ENCODE results near the gene POMT2. TPM values are rescaled to one million over a fixed set of nuclear protein-coding genes. Genes with fewer than 3 reads are reported as not detected.

Gene POMT2
- total RNA-seq, 2 donors from 2014 or later: 13.0 to 37.7 TPM

DNA sequence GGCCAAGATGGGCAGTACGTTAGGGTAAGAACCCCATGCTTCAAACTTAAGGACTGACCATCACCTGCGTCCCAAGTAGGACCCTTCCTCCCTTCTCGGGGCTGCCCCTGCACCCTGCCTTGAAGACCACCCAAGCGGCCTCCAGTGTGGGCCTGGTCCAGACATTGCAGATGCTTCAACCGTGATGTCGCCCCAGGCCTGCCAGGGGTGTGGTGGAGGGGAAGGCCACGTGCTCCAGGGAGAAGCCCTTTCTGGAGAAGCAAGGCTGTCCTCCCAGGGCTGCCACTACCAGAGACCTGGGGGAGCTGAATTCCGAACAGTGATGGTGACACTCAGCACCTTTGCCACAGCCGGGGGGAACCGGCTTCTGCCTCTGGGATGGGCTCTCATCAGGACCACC lies 63.0 kb downstream of the POMT2 start:
- TF ChIP-seq, protein P1, sequence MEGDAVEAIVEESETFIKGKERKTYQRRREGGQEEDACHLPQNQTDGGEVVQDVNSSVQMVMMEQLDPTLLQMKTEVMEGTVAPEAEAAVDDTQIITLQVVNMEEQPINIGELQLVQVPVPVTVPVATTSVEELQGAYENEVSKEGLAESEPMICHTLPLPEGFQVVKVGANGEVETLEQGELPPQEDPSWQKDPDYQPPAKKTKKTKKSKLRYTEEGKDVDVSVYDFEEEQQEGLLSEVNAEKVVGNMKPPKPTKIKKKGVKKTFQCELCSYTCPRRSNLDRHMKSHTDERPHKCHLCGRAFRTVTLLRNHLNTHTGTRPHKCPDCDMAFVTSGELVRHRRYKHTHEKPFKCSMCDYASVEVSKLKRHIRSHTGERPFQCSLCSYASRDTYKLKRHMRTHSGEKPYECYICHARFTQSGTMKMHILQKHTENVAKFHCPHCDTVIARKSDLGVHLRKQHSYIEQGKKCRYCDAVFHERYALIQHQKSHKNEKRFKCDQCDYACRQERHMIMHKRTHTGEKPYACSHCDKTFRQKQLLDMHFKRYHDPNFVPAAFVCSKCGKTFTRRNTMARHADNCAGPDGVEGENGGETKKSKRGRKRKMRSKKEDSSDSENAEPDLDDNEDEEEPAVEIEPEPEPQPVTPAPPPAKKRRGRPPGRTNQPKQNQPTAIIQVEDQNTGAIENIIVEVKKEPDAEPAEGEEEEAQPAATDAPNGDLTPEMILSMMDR (IDR thresholded peaks at IDR 0.05): no peak
- H3K36me3 ChIP-seq: no peaks in the 10 kb centered on the region
- H3K27me3 ChIP-seq: no peaks in the 10 kb centered on the region
- no peaks in the 10 kb centered on the region for H3K9me3 ChIP-seq
- no peak for DNase-seq
- no peak overlapping the region for H3K4me3 ChIP-seq
- no peak overlapping the region for H3K9ac ChIP-seq (ENCODE audit: low read depth in 2 of 2, low read length in 2 of 2)
- H3K27ac ChIP-seq: no peak overlapping the region
- intact Hi-C loops (cut with DNase I): no loop called here
- H3K4me1 ChIP-seq: no peaks in the 10 kb centered on the region

DNA sequence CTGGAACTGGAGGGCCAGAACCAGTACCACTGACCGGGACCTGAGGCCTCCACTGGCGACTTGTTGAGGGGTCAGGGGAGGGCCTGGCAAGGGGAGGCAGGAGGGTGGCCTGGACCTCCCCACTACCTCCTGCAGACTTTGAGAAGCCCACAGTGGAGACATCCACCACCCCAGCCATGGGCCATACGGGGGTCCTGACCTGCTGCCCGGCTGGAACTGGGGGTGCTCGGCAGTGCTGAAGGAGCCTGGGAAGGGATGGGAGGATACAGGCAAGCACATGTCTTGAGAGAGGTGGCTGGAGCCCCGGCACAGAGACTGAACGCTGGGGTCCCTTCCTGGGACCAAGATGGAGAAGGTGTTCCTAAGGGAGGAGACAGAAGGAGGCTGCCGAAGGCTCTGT lies 64.0 kb downstream of the POMT2 start:
- H3K4me3 ChIP-seq: no peak overlapping the region
- no peaks in the 10 kb centered on the region for H3K36me3 ChIP-seq
- no peak overlapping the region for H3K27ac ChIP-seq
- no peaks in the 10 kb centered on the region for H3K9me3 ChIP-seq
- intact Hi-C loops (cut with DNase I): no loop called here
- TF ChIP-seq, protein P1 (IDR thresholded peaks at IDR 0.05): no peak
- no peaks in the 10 kb centered on the region for H3K27me3 ChIP-seq
- H3K4me1 ChIP-seq: no peaks in the 10 kb centered on the region
- no peak for DNase-seq
- H3K9ac ChIP-seq (ENCODE audit: low read depth in 2 of 2, low read length in 2 of 2): no peak overlapping the region

DNA sequence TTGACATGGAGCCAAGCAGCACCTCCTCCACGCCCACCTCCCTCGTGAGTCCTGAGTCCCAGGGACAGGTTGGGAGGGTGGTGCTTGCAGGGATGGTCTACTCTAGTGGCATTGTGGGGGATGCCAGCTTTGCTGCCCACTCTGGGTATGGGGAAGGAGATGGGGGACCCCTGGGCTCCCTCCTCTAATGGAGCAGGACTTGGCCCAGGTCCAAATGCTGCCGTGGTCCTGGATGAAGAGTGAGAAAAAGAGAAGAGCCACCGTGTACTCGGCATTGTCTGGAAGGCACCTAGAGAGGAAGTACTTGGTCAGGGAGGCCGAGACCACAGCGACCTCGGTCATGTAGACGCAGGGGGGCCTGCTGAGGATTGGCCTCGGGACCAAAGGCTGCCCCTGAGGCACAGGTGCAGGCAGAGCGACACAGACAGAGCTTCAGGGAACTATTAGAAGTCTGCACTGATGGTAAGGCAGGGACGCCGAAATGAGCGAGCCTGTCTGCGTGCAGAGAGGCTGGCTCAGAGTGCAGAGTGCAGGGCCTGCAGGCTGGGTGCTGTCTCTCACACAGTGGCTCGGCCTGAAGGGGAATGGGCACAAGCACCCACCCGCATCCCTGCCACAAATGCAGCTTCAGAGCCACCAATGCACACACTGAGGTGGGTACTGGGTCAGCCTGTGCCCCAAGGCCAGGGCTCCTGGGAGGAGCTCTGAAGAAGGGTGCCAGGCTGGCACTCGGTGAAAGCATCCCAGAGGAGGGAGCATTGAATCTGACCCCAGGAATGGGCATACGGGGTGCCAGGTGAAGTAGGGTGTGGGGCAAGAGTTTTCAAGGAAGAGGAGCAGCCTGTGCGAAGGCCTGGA lies 67.1 kb downstream of the POMT2 start:
- no peak for DNase-seq
- no peak overlapping the region for H3K27ac ChIP-seq
- TF ChIP-seq, protein P1 (IDR thresholded peaks at IDR 0.05): no peak
- H3K9me3 ChIP-seq: no peaks in the 10 kb centered on the region
- H3K27me3 ChIP-seq: no peaks in the 10 kb centered on the region
- no peak overlapping the region for H3K4me3 ChIP-seq
- intact Hi-C loops (cut with DNase I): no loop called here
- no peaks in the 10 kb centered on the region for H3K4me1 ChIP-seq
- H3K36me3 ChIP-seq: no peaks in the 10 kb centered on the region
- H3K9ac ChIP-seq (ENCODE audit: low read depth in 2 of 2, low read length in 2 of 2): no peak overlapping the region

DNA sequence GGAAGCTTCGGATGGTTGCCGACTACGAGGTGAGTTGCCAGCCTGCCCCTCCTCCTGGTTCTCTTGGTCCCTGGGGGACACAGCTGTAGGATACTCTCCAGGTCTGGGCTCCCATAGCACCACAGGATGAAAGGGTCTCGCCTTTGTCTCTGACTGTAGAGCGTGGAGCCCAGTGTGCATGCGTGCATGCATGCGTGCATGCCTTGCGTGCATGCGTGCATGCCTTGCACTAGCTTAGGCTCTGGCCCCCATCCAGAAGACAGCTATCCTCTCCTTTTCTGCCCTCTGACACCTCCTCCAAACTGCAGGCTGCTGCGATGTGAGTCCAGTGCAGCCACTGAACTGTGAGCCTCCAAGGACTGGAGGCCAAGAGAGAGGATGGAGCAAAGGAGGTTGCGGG lies 68.8 kb downstream of the POMT2 start:
- Histone ChIP-seq H3K4me3 (no peak overlapping the region), H3K9me3 (no peaks in the 10 kb centered on the region), H3K36me3 (no peaks in the 10 kb centered on the region), H3K4me1 (no peaks in the 10 kb centered on the region), H3K27me3 (no peaks in the 10 kb centered on the region), H3K9ac (ENCODE audit: low read depth in 2 of 2, low read length in 2 of 2) (no peak overlapping the region), H3K27ac (no peak overlapping the region)
- intact Hi-C loops (cut with DNase I): no loop called here
- TF ChIP-seq, protein P1 (IDR thresholded peaks at IDR 0.05): no peak
- no peak for DNase-seq

DNA sequence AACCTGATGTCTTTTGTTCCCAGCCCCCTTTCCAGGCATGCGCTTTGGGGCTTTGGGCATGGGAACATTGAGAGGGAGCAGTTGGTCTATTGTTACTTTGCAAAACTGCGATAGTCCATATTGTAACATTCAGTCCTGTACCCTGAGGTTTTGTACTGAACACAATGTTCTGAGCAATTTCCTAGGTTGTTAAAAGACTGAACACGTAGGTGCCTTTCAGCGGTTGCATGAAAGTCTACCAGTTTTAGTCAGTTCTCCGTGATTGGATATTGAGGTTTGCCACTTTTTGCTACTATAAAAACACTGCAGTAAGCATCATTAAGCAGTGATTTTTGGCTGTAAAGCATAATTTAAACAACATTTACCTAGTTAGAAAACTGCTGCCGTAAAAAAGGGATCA lies 69.8 kb downstream of the POMT2 start:
- H3K4me3 ChIP-seq: no peak overlapping the region
- TF ChIP-seq, protein P1 (IDR thresholded peaks at IDR 0.05): no peak
- intact Hi-C loops (cut with DNase I): no loop called here
- H3K27me3 ChIP-seq: no peaks in the 10 kb centered on the region
- no peak overlapping the region for H3K27ac ChIP-seq
- DNase-seq: no peak
- no peak overlapping the region for H3K9ac ChIP-seq (ENCODE audit: low read depth in 2 of 2, low read length in 2 of 2)
- no peaks in the 10 kb centered on the region for H3K4me1 ChIP-seq
- no peaks in the 10 kb centered on the region for H3K9me3 ChIP-seq
- no peaks in the 10 kb centered on the region for H3K36me3 ChIP-seq

Measured in colonic mucosa (tissue), 4 donors.